Measurements from ENCODE around the gene STAC.
"Not testable (repeated sequence)": the region's sequence is repeated elsewhere in the genome, so short reads cannot be mapped to it uniquely, and the experiment has no call there.

The STAC gene

DNA sequence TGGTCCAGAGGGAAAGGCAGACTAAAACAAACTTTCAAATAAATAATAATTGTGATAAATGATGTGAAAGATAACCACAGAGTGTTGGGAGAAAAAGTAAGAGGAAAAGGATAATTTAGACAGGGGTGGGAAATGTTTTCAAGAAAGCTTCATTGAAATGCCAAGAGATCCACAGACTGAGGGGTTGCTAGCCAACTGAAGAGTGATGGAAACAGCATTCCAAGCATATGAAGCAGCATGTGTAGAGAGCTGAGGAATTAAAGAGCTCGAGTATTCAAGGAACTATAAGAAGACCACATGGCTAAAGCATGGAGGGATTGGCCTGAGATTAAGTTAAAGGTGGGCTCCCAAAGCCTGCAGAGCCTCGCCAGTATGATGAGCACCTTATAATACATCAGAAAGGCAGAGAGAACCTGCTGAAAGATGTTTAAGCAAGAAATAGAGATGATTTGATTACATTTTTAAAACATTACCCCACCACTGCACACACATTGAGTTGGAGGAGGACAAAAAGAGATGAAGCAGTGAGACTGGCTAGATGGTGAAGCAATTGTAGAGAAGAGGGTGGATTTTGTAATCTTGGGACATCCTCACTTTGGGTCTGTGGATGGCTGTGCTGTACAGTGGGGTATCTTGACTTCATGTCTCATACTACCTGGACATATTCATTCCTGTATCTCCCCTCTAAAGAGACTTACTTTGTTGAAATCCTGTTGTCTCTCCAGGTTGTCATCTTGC lies 100.8 kb downstream of the STAC start:
- DNase-seq (ENCODE audit: low read depth): no peak

DNA sequence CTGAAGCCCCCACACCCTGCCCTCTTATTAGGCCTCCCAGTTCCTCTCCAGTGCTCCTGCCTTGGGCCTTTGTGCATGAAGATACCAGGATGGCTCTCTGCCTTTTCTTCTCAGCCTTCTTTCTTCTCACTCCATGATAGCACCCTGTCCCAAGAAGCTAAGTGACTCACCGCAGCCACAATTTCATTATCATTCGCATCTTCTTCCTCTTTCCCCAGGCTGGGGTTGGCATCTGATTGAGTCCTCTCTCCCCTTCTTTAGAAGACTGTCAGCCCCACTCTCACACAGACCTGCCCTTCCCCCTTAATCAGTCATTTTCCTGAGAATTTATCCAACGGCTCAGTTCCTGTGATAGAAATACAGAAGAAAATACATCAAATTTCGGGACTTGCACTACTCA lies 102.0 kb downstream of the STAC start:
- DNase-seq (ENCODE audit: low read depth): no peak

DNA sequence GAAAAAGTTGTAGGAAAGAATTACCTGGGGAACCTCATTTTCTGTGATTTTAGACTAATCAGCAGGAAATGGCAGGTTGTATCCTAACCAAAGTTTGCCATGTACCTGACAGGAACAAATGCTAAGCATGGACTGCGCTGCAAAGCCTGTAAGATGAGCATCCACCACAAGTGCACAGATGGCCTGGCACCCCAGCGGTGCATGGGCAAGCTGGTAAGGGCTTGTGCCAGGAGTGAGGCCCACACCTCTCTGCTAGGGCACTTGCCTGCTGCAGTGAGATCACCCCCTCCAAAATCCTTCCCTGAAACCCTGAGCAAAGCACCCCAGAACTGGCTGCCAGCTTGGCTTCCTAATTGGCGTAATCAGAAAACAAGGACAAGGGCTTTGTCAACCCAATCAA lies 102.6 kb downstream of the STAC start:
- no peak for DNase-seq (ENCODE audit: low read depth)

DNA sequence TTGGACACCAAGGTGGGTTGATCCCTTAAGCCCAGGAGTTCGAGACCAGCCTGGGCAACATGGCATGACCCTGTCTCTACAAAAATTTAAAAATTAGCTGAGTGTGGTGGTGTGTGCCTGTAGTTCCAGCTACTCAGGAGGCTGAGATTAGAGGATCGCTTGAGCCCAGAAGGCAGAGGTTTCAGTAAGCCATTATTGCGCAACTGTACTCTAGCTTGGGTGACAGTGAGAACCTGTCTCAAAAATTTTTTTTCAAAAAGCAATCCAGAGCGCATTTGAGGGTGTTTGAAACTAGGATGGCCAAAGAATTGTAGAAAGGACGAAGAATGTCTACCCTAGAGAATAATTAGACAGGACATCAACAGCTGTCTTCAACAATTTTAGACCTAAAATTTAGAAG lies 103.4 kb downstream of the STAC start:
- no peak for DNase-seq (ENCODE audit: low read depth)

DNA sequence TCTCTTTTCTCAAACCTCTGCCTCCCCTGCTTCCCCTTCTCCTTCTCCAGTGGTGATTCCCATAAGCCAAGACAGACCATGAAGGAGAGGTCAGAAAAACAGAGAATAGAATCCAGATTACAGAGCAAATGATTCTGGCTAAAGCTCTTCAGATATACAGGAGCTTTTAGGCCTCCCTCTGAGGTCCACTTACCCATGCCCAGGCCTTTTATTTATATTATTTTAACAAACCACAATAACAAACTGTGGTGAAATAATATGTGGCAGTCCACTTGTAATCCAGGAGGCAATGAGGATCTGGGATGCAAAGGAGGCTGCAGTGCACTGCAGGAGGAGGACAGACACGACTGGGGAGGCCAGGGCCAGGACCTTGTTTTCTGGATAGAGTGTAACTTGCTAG lies 104.1 kb downstream of the STAC start:
- no peak for DNase-seq (ENCODE audit: low read depth)

DNA sequence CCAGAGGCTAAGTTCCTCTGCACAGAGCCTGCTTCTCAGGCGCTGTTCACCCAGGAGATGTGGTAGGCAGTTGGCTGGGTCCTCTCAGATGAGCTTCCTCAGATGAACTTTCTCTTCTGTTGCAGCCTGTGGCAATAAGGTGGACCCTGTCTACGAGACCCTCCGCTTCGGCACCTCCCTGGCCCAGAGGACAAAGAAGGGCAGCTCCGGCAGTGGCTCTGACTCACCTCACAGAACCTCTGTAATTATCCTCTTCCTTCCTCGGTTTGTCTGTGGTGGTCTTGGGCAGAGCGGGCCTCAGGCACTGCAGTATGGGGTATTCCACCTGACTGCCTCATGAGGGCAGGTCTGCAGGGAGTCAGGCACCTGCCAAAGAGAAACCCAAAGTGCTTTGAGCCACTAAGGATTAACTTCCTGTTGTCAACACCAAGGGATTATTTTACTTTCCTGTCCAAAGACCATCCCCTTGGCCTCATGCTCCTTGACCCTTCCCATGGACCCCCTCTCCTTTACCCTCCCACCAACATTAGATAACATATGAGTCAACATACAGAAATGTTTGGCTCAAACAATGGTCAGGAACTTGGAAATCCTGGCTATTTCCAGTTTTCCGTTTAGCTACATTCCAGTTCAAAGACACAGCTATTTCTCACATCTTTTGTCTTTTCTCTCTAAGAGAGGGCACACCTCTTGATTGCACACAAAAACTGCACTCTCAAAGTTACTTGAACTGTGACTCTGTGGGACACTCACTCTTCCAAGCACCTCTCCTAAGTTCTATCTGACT lies 105.9 kb downstream of the STAC start:
- DNase-seq (ENCODE audit: low read depth): no peak

DNA sequence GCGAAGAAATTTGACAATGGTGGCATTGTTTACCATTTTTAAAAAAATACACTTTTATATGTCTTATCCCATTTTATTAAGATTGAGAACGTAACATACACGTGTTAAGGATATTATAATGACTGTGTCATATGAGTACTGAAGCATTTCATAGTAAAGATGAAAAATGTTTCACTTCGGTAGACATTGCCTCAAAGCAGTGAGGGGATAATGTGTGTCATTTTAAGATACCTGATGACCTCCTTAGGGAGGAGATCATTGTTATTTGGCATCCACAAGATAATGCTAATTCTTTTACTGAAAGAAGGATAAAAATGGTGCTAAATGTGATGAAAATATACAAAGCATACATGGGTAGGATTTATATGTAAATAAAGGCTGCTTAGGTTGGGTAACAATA lies 107.3 kb downstream of the STAC start:
- DNase-seq (ENCODE audit: low read depth): no peak

DNA sequence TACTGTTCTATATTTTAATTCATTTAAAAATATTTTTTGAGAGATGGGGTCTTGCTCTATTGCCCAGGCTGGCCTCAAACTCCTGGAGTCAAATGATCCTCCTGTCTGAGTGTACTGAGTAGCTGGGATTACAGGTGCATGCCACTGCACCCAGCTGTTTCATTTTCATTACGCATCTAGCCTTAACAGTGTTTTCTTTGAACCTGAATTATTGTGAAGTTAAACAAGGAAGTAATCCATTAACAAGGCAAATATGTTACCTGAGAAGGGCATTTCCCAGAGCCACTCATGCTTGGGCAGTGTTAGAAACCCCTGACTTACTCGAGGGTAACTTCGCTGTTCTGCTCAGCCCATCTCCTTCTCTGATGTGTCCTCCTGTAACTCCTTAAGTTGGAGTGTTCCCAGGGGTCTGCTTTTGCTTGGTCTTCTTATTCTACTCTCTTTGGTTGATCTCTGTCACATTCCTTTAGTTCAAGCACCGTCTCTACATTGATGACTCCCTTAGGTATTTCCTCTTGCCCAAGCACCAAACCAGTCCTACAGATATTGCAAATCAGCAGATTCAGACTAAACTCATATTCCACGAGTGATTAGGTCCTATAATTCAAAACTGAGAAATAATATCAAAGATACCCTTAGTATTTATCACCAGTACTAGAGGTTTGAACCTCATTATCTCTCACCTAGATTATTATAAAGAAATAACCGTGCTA lies 107.9 kb downstream of the STAC start:
- DNase-seq (ENCODE audit: low read depth): no peak

DNA sequence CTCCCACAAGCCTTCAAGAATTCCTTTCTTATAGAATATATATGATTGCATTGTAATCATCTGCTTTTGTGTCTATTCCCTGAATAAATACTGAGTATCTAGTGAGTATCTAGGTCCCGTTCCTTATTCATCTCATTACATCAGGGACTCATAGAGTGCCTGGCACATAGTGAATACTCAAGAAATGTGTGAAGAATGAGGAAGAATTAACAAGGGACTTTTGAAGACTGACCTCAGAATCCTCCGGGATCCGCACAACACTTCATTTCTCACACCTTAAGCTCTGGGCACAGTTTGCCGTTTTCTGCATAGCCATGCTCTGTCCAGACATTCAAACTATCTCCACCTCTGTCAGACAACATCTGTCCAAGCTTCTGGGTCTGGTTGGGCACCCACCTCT lies 108.8 kb downstream of the STAC start:
- no peak for DNase-seq (ENCODE audit: low read depth)

DNA sequence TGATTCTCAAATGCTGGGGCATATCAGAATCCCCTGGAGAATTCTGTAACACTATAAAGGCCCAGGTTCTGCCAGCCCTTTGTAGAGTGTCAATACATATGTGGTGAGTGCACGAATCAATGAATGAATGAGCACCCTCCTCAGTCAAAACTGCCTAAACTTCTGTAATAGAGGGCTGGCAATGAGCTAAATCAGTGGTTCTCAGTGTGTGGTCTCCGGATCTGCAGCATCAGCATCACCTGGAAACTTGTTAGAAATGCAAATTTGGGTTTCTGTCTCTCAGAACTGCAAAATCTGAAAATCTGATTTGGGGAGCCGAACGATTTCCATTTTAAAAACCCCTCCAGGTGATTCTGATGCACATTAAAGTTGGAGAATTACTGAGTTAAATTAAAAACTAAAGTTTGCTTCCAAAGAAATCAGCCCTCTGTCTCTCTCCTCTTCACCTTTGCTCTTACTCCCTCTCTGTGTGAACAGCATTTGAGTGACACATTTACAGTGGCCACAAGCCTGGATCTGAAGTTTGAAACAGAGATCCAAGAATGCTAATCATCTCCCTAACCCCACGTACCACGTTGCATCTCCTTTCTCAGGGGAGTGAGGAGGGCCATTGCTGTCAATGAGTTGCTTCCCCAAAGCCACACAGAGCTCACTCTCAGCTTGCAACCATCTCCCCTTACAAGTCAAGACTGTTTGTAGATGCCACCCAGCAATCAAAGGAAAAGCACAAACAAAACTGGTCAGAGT lies 109.5 kb downstream of the STAC start:
- DNase-seq (ENCODE audit: low read depth): no peak

DNA sequence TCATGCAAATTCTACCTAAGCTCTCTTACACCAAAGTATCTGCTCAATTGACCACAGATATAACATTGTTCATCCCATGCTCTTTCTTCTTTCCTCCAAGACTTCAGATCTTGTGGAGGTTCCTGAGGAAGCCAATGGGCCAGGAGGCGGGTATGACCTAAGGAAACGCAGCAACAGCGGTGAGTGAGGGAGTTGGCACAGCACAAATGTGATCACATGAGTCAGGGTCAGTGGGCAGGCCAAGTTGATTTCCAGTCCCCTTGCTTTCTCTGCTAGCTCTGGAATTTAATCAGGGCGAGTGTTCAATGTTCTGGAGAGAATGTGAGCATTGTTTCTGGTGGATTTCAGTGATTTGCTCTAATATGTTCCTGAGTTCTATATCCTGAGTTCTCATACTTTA lies 112.7 kb downstream of the STAC start:
- no peak for DNase-seq (ENCODE audit: low read depth)

DNA sequence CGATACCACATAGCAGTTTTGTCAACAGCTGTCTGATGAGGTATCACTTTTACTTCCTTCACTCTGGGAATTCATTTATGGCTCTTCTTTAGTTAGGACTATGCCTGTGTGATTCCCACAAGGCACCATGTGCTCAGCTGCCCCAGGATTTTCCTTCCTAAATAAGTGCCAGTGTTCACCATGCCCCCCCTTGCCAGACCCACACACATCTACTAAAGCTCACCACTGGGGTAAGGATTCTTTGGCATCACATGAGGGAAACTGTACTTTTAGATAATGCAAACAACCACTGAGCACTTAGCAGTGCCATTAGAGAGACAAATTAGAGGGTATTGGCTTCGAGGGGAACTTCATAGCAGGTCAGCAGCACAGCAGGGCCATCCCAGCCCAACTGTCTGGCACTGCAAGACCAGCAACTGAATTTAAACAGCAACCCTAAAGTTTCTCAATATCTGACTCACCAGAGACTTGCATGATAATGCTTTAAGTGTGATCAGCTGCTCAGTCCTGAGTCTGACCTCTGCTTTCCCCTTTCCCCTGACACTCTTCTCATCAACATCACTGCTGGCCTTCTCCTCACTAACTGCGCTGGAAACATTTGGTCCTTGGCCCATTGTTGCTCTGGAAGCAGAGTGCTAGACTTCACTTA lies 114.3 kb downstream of the STAC start:
- no peak for DNase-seq (ENCODE audit: low read depth)

DNA sequence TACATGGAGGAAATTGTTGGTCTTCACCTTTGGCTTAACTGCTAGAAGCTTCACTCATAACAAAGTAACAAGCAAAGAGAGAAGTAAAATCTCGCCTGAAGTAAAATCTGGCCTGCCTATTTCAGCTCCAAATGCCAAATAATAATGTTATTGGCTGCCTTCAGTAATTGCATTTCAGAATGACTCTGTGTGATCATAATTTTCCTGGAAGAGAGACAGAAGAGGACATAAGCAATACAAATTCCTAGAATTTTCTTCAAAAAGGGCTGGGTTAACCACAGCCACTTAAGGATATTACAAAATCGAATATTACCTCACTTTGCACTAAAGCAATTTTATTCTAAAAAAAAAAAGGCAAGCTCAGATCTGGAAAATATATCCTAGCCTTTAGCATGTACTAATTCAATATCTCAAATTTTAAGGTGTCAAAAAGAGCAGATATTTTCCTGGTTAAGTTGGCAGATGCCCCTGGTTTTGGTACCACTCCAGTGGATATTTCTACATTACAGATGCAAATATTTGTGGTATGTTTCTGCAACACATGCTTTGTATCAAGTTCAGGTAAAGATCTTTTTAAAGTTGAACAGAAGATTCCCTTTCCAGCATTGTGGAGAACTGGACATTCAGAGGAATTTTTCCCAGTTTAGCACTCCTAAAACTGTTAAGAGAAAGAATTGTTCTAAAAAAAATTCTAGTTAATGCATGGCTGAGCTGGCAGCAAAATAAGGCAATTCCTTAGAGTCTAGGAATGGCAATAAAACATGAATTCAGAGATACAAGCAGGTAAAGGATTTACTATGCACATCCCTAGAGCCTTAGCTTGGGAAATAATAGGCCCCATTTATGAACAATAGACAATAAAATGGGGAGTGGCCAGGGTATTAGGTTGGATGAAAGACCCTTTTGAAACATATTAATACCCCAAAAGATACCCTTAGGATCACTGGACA lies 116.7 kb downstream of the STAC start:
- no peak for DNase-seq (ENCODE audit: low read depth)

DNA sequence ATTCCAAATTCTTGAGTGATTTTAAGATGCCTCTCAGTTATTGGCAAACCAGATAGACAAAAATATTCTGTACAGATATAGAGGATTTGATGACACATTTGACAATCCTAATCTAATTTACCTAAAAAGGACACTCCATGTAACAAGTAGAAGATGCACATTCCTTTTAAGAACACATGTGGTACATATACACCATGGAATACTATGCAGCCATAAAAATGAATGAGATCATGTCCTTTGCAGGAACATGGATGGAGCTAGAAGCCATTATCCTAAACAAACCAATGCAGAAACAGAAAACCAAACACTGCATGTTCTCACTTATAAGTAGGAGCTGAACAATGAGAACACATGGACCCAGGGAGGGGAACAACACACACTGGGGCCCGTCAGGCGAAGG lies 119.7 kb downstream of the STAC start:
- DNase-seq (ENCODE audit: low read depth): not testable (repeated sequence)

DNA sequence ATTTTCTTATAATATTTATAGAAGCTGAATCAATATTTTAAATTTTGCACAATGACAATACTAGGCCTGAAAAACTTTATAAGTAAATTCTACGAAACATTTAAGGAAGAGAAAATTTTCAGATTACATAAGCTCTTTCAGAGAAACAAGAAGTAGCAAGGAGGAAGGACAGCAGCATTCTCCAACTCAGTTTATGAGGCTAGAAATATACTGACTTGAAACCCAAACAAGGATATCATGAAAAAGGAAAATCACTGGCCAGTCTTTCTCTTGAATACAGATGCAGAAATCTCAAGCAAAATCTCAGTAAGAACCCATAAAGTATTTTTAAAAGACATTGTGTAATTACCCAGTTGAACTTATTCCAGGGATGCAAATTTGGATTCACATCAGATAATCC lies 121.3 kb downstream of the STAC start:
- no peak for DNase-seq (ENCODE audit: low read depth)

DNA sequence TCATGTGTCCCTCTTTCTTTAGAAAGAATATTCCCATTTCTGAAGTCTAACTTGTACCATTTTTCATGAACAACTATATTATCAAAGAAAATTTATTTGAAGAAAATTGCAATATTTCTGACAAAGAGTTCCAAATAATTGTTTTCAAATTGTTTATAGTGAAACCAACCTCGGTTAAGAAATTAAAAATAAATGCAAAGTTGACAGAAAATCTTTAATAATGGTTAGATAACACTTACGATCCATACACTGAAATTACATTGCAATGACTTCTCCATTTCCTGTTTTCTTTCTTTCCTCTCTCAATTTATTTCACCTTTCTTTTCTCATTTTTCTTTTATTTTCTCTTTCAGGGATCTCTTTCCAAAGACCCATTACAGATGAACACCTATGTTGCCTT lies 125.1 kb downstream of the STAC start:
- DNase-seq (ENCODE audit: low read depth): no peak

DNA sequence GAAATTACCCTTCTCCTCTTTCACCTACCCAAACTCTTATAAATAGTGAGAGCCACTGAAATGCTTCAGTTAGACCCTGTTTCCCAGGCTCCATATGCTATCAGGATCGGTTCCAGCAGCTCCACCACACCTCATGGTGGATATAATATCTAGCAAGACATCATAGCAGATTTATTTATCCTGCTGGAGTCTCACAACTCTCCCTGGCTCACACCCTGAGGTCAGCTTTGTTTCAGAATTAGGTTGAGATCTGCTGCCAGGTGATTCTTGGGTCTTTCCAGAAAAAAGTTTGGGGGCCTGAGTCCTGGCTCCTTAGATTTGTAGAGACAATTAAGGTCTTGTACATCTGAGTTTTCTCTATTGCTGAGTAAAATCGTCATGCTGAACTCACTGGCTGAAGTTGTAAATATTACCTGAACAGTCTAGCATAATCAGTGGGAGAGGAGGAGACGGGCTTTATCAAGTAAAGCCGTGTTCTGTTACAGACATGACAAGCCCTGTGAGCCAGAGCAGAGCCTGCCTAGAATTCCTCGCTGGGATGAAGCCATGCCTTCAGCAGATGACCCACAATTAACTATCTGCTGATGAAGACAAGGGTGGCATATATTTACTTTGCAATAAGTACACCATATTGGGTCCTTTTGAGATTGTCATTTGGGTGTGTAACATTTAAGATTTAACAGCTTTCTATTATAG lies 131.6 kb downstream of the STAC start:
- DNase-seq (ENCODE audit: low read depth): no peak

DNA sequence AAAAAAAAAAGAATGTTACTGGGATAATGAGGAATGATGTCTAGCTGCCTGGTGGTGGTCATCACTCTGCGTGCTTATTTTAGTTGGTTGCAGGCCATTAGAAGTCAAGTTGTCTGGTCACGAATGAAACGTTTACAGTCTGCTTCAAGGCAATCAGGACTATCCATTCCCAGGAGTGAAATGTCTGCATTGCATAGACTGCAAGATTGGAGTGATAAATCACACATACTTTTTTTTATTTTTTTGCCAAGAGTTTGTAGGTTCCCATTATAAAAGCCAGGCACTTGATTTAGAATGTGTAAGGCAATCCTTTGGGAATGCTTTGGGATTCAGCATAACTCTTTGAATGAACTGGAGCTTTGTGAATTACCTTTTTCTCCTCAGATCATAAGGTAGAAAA lies 132.3 kb downstream of the STAC start:
- no peak for DNase-seq (ENCODE audit: low read depth)

DNA sequence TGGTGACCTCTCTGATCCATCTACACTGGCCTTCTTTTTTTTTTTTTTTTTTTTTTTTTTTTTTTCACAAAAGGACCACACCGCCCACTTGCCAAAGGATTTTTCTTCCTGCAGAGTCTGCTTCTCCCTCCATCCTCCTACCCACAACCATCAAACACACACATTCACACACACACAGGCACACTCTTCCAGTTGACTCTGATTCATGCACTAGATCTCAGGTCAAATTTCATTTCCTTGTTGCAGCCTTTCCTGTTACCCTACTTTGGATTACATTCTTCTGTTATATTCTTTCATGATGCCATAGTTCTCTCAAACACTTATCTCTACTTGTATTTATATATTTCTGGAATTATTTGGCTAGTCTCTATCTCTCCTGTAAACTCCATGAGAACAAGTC lies 133.9 kb downstream of the STAC start:
- no peak for DNase-seq (ENCODE audit: low read depth)

DNA sequence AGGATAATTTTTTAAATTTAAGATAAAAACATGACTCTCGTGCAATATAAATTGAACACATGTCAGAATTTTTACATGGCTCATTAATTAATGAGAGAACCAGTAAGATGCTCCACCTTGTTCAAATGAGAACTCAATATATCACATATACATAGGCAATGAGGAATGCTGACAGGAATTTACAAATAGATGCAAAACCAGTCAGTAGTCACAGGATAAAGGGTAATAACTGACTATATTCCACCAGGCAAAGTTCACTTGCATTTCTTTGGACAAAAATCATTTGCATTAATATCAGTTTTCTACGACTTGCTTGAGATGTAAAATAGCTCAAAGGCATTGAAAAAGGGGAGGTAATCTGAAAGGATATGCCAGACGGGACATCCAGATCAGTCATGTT lies 139.4 kb downstream of the STAC start:
- no peak for DNase-seq (ENCODE audit: low read depth)

Data from stimulated activated CD4-positive, alpha-beta T cell treated with anti-CD3 and anti-CD28 coated beads, Interleukin-2, amount 100 ng/mL, for 4 hours (primary cell).